T-cell (primary cell): Measurements from ENCODE around the gene PPID. TPM values are rescaled to one million over a fixed set of nuclear protein-coding genes. Genes with fewer than 3 reads are reported as not detected.
"Not testable (repeated sequence)": the region's sequence is repeated elsewhere in the genome, so short reads cannot be mapped to it uniquely, and the experiment has no call there.

Experiments used
- ATAC-seq, 4 experiments: fragments of 200-7000 bp in 3 of 4; fragments of 150-1000 bp in 1 of 4; cut with Tn5 transposase; replicated peaks in 1 of 4; 1 replicate in 3 of 4; 2 replicates in 1 of 4; pipeline ENCODE4 v1.10.0; 2021; ENCODE audit warnings: moderate library complexity in 3 of 4, mild to moderate bottlenecking in 2 of 4, moderate number of reproducible peaks in 1 of 4
- CTCF ChIA-PET, 2 donors: fragments of 300-600 bp; sonication (Branson Sonifier 250); formaldehyde crosslinking; loops; one replicate each; lab custom pipeline; 2022; ENCODE audit warnings: antibody characterized with exemption in 2 of 2; lab: Charles Lee
- POLR2A ChIA-PET, 2 donors: fragments of 300-600 bp; sonication (Branson Sonifier 250); formaldehyde crosslinking; loops; one replicate each; lab custom pipeline; 2022; ENCODE audit warnings: antibody characterized with exemption in 2 of 2; lab: Charles Lee
- DNase-seq, 35 experiments: peaks; one replicate each; pipeline versions ENCODE4 v3.0.0 to v3.0.0-alpha.2; 2013 to 2023
- H3K27ac ChIP-seq: one replicate; pipeline ENCODE4 v1.5.1; 2013; ENCODE audit warnings: low read length
- H3K27me3 ChIP-seq, 2 experiments: replicated peaks in 1 of 2; 1 replicate in 1 of 2; 2 replicates in 1 of 2; pipeline versions ENCODE4 v1.6.1 to v1.7.0; 2013; ENCODE audit warnings: low read length in 1 of 2, mixed read lengths in 1 of 2; ENCODE audit not compliant: control insufficient read depth in 2 of 2, insufficient read depth in 2 of 2; ENCODE audit errors: extremely low read depth in 1 of 2
- H3K36me3 ChIP-seq, 2 donors: 1 replicate in 1 of 2; 2 replicates in 1 of 2; pipeline versions ENCODE4 v1.6.1 to v1.7.0; 2013; ENCODE audit warnings: low read length in 1 of 2; ENCODE audit not compliant: control insufficient read depth in 2 of 2, insufficient read depth in 1 of 2; ENCODE audit errors: extremely low read depth in 1 of 2
- H3K4me1 ChIP-seq, 2 experiments: 1 replicate in 1 of 2; 2 replicates in 1 of 2; pipeline versions ENCODE4 v1.6.1 to v1.7.0; 2013; ENCODE audit warnings: low read length in 2 of 2, mixed read lengths in 1 of 2; ENCODE audit not compliant: insufficient read depth in 2 of 2, control insufficient read depth in 1 of 2; ENCODE audit errors: extremely low read depth in 1 of 2
- H3K4me3 ChIP-seq, 2 donors: 1 replicate in 1 of 2; 2 replicates in 1 of 2; pipeline versions ENCODE4 v1.5.1 to v1.7.0; 2013; ENCODE audit warnings: mild to moderate bottlenecking in 2 of 2, low read length in 1 of 2, moderate library complexity in 1 of 2; ENCODE audit not compliant: control insufficient read depth in 1 of 2; ENCODE audit errors: extremely low read depth in 1 of 2
- H3K9me3 ChIP-seq: 2 replicates; pipeline ENCODE4 v1.7.0; 2013
- H3K27ac Mint-ChIP-seq, 2 donors: one replicate each; pipeline ENCODE4 v1.8.0; 2020 to 2021; ENCODE audit warnings: mild to moderate bottlenecking in 2 of 2, mixed read lengths in 2 of 2
- H3K27me3 Mint-ChIP-seq, 2 donors: one replicate each; pipeline ENCODE4 v1.8.0; 2021 to 2022; ENCODE audit warnings: mixed read lengths in 2 of 2
- H3K36me3 Mint-ChIP-seq: one replicate; pipeline ENCODE4 v1.8.0; 2021; ENCODE audit warnings: mixed read lengths
- H3K4me1 Mint-ChIP-seq, 3 donors: one replicate each; pipeline ENCODE4 v1.8.0; 2020 to 2022; ENCODE audit warnings: mixed read lengths in 3 of 3, mild to moderate bottlenecking in 1 of 3
- H3K4me3 Mint-ChIP-seq, 3 donors: one replicate each; pipeline ENCODE4 v1.8.0; 2020 to 2022; ENCODE audit warnings: mild to moderate bottlenecking in 3 of 3, mixed read lengths in 3 of 3, moderate library complexity in 3 of 3
- H3K9me3 Mint-ChIP-seq, 3 donors: one replicate each; pipeline ENCODE4 v1.8.0; 2020 to 2022; ENCODE audit warnings: mixed read lengths in 3 of 3
- WGBS: methylation state at CpG from one replicate; pipeline ENCODE4 v1.1.5; 2013; ENCODE audit warnings: missing lambda C conversion rate; ENCODE audit not compliant: insufficient coverage; 5-methylcytosine and 5-hydroxymethylcytosine counted together
- total RNA-seq, 35 experiments: library from RNA in 6 of 35; stranded (reverse) in 6 of 35; fragments of 120-200 nt in 1 of 35; gene quantifications; one replicate each; pipeline versions ENCODE4 v1.2.1 to v1.2.4 and lab custom pipeline; 2013 to 2026

The PPID gene
- total RNA-seq, 5 donors from 2014 or later (not counting 1 experiment from before 2014, with no cell fraction given): 14.6 to 28.3 (median 26.2) TPM

GRCh38 chr4:158712622-158713021, 10.6 kb downstream of the PPID start:
- H3K27ac Mint-ChIP-seq: not testable (repeated sequence)

GRCh38 chr4:158710814-158711213, 12.4 kb downstream of the PPID start:
- DNase-seq: peak in 1 of 35 experiments; percentile 19
- Histone ChIP-seq H3K4me1 (no peaks in the 10 kb centered on the region), H3K27me3 (no peaks in the 10 kb centered on the region), H3K36me3 (peaks cover 7 to 83% of the 10 kb centered on the region in 2 donors), H3K9me3 (no peaks in the 10 kb centered on the region), H3K4me3 (no peak overlapping the region), H3K27ac (no peak overlapping the region)
- H3K4me1 Mint-ChIP-seq: peaks cover 0 to 2% (median 0%) of the 10 kb centered on the region in 3 donors
- CTCF ChIA-PET: interaction anchor here (0.6 to 3.0 kb wide), 8 partner anchors 17 to 1148 kb away, joined by 3 to 17 read pairs (median 4); no protein-coding TSS in a partner anchor
- H3K27ac Mint-ChIP-seq: no peak overlapping the region
- H3K4me3 Mint-ChIP-seq: no peak overlapping the region
- POLR2A ChIA-PET: interaction anchor here in 1 of 2 donors (0.5 to 0.6 kb wide), 2 partner anchors 13 to 15 kb away, joined by 3 to 5 read pairs; no protein-coding TSS in a partner anchor
- WGBS: no CpG with 5 or more reads among the region's 1 CpG
- H3K27me3 Mint-ChIP-seq: no peaks in the 10 kb centered on the region
- peaks cover 60% of the 10 kb centered on the region for H3K36me3 Mint-ChIP-seq
- ATAC-seq: no peak
- H3K9me3 Mint-ChIP-seq: no peaks in the 10 kb centered on the region

More at GRCh38 chr4:158712622-158713021, 10.6 kb downstream of the PPID start:
- not testable (repeated sequence) for H3K4me3 ChIP-seq, H3K4me1 Mint-ChIP-seq, H3K9me3 Mint-ChIP-seq, DNase-seq, H3K4me3 Mint-ChIP-seq, H3K27me3 ChIP-seq, H3K9me3 ChIP-seq, H3K27ac ChIP-seq, H3K4me1 ChIP-seq, H3K27me3 Mint-ChIP-seq, ATAC-seq
- POLR2A ChIA-PET: interaction anchor here in 1 of 2 donors (0.6 kb wide), 1 partner anchor 396 kb away, joined by 18 read pairs; no protein-coding TSS in a partner anchor
- H3K36me3 Mint-ChIP-seq: peaks cover 62% of the 10 kb centered on the region
- WGBS: no CpG with 5 or more reads among the region's 4 CpGs
- H3K36me3 ChIP-seq: peaks cover 4 to 88% of the 10 kb centered on the region in 2 donors
- CTCF ChIA-PET: interaction anchor here (0.8 to 3.0 kb wide), 3 partner anchors 14 to 516 kb away, joined by 3 to 17 read pairs (median 3); no protein-coding TSS in a partner anchor

GRCh38 chr4:158704274-158704673, 18.9 kb downstream of the PPID start:
- no peak overlapping the region for H3K27ac ChIP-seq
- no peaks in the 10 kb centered on the region for H3K4me1 ChIP-seq
- H3K9me3 Mint-ChIP-seq: no peaks in the 10 kb centered on the region
- peaks cover 36% of the 10 kb centered on the region for H3K36me3 Mint-ChIP-seq
- WGBS: 100% methylated on average over 3 of the region's 4 CpGs
- H3K4me3 ChIP-seq: no peak overlapping the region
- no peak for DNase-seq
- ChIA-PET POLR2A (no interaction called here), CTCF (no interaction called here)
- peak overlapping the region in 1 of 2 donors; percentile 18 for H3K27ac Mint-ChIP-seq
- H3K9me3 ChIP-seq: no peaks in the 10 kb centered on the region
- no peaks in the 10 kb centered on the region for H3K27me3 ChIP-seq
- H3K4me1 Mint-ChIP-seq: no peaks in the 10 kb centered on the region
- H3K4me3 Mint-ChIP-seq: no peak overlapping the region
- peaks cover 7 to 29% of the 10 kb centered on the region in 2 donors for H3K36me3 ChIP-seq
- no peak for ATAC-seq
- no peaks in the 10 kb centered on the region for H3K27me3 Mint-ChIP-seq

- peaks cover 30% of the 10 kb centered on the region for H3K36me3 Mint-ChIP-seq
- no peak overlapping the region for H3K27ac Mint-ChIP-seq
- H3K27me3 Mint-ChIP-seq: no peaks in the 10 kb centered on the region
- ChIA-PET POLR2A (no interaction called here), CTCF (no interaction called here)
- no CpG with 5 or more reads among the region's 1 CpG for WGBS
- no peak overlapping the region for H3K4me3 Mint-ChIP-seq
- H3K27me3 ChIP-seq: no peaks in the 10 kb centered on the region
- H3K4me3 ChIP-seq: no peak overlapping the region
- H3K4me1 Mint-ChIP-seq: no peaks in the 10 kb centered on the region
- no peaks in the 10 kb centered on the region for H3K4me1 ChIP-seq
- no peak overlapping the region for H3K27ac ChIP-seq
- peaks cover 2 to 18% of the 10 kb centered on the region in 2 donors for H3K36me3 ChIP-seq
- no peak for ATAC-seq
- H3K9me3 Mint-ChIP-seq: no peaks in the 10 kb centered on the region
- no peak for DNase-seq
- no peaks in the 10 kb centered on the region for H3K9me3 ChIP-seq
These were observed 34.4 kb downstream of the PPID start for GRCh38 chr4:158688813-158689212.

DNA sequence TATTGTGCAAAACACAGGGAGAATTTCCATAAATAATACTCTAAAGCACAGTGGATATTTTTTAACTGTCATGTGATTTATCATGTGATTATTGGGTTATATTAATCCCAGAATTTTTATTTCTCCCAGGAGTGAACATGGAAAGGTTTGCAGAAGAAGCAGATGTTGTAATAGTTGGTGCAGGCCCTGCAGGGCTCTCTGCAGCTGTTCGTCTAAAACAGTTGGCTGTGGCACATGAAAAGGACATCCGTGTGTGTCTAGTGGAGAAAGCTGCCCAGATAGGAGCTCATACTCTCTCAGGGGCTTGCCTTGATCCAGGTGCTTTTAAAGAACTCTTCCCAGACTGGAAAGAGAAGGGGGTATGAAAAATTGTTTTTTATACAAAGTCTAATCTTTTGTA, 41.1 kb downstream of the PPID start:
- H3K27me3 Mint-ChIP-seq: no peaks in the 10 kb centered on the region
- 100% methylated on average over 1 of the region's 2 CpGs for WGBS
- no peak for ATAC-seq

DNA sequence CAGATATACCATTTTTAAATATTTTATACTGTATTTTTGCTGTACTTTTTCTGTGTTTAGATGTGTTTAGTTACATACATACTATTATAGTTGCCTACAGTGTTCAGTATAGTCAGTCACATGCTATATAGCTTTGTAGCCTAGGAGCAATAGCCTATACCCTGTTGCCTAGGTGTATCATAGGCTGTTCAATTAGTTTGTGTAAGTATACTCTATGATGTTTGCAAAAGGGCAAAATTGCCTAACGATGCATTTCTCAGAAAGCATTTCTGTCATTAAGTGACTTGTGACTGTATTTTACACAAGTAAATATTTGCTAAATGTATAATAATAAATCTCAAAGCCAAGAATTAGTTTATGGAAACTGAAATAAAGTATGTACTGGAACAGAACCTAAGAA, 41.6 kb downstream of the PPID start:
- Histone ChIP-seq H3K36me3 (peaks cover 0 to 13% of the 10 kb centered on the region in 2 donors), H3K9me3 (no peaks in the 10 kb centered on the region), H3K27me3 (no peaks in the 10 kb centered on the region), H3K4me1 (no peaks in the 10 kb centered on the region), H3K27ac (no peak overlapping the region), H3K4me3 (no peak overlapping the region)
- ATAC-seq (no peak), DNase-seq (no peak)
- Mint-ChIP-seq H3K27ac (no peak overlapping the region), H3K4me3 (no peak overlapping the region), H3K27me3 (no peaks in the 10 kb centered on the region), H3K9me3 (no peaks in the 10 kb centered on the region), H3K4me1 (peaks cover 0 to 5% (median 0%) of the 10 kb centered on the region in 3 donors), H3K36me3 (peaks cover 28% of the 10 kb centered on the region)
- no CpG with 5 or more reads among the region's 1 CpG for WGBS
- ChIA-PET POLR2A (interaction anchor here in 1 of 2 donors (0.6 kb wide), 1 partner anchor 95 kb away, joined by 3 read pairs; no protein-coding TSS in a partner anchor), CTCF (interaction anchor here in 1 of 2 donors (0.6 kb wide), 1 partner anchor 11 kb away, joined by 4 read pairs; no protein-coding TSS in a partner anchor)

More for the DNA sequence above, 41.1 kb downstream of the PPID start:
- Mint-ChIP-seq H3K36me3 (peaks cover 32% of the 10 kb centered on the region), H3K4me1 (peaks cover 0 to under 1% (median 0%) of the 10 kb centered on the region in 3 donors), H3K27ac (no peak overlapping the region), H3K9me3 (no peaks in the 10 kb centered on the region), H3K4me3 (no peak overlapping the region)
- no peak for DNase-seq
- H3K36me3 ChIP-seq: peaks cover 0 to 15% of the 10 kb centered on the region in 2 donors
- H3K4me1 ChIP-seq: no peaks in the 10 kb centered on the region
- ChIA-PET CTCF (no interaction called here), POLR2A (interaction anchor here in 1 of 2 donors (0.6 kb wide), 1 partner anchor 95 kb away, joined by 3 read pairs; no protein-coding TSS in a partner anchor)
- no peak overlapping the region for H3K4me3 ChIP-seq
- H3K9me3 ChIP-seq: no peaks in the 10 kb centered on the region
- no peaks in the 10 kb centered on the region for H3K27me3 ChIP-seq
- no peak overlapping the region for H3K27ac ChIP-seq
